Nephron progenitor cell (in vitro differentiated cells): Measurements from ENCODE around the gene KYAT1.

Source experiments
- DNase-seq: peaks from one replicate; pipeline ENCODE4 v3.0.0; 2021
- H3K27ac Mint-ChIP-seq: 2 replicates; pipeline ENCODE4 v1.8.0; 2021; ENCODE audit warnings: mild to moderate bottlenecking, moderate library complexity, mixed read lengths
- H3K27me3 Mint-ChIP-seq: 2 replicates; pipeline ENCODE4 v1.8.0; 2021; ENCODE audit warnings: mild to moderate bottlenecking, low read depth, mixed read lengths; ENCODE audit not compliant: poor library complexity
- H3K36me3 Mint-ChIP-seq: 2 replicates; pipeline ENCODE4 v1.8.0; 2021; ENCODE audit warnings: low read depth, mixed read lengths
- H3K4me1 Mint-ChIP-seq: 2 replicates; pipeline ENCODE4 v1.8.0; 2021; ENCODE audit warnings: mixed read lengths
- H3K4me3 Mint-ChIP-seq: 2 replicates; pipeline ENCODE4 v1.8.0; 2021; ENCODE audit warnings: mild to moderate bottlenecking, moderate library complexity, mixed read lengths
- H3K9me3 Mint-ChIP-seq: 2 replicates; pipeline ENCODE4 v1.8.0; 2021; ENCODE audit warnings: mild to moderate bottlenecking, moderate library complexity, mixed read lengths
- CTCF ChIP-seq: fragments of 200-600 bp; sonication (generic); IDR thresholded peaks from 2 replicates; pipeline ENCODE4 v1.5.0; 2021; ENCODE audit warnings: antibody characterized with exemption

The KYAT1 gene

GRCh38 chr9:128825923-128826700 is 55.6 kb downstream of the KYAT1 start:
- no peaks in the 10 kb centered on the region for H3K9me3 Mint-ChIP-seq
- H3K4me3 Mint-ChIP-seq = no peak overlapping the region
- no peak for DNase-seq
- peaks cover 15% of the 10 kb centered on the region for H3K4me1 Mint-ChIP-seq
- H3K27ac Mint-ChIP-seq = no peak overlapping the region
- H3K36me3 Mint-ChIP-seq = peaks cover 22% of the 10 kb centered on the region
- no peaks in the 10 kb centered on the region for H3K27me3 Mint-ChIP-seq
- TF ChIP-seq CTCF = no peak

GRCh38 chr9:128824911-128825310 is 56.8 kb downstream of the KYAT1 start:
- no peaks in the 10 kb centered on the region for H3K9me3 Mint-ChIP-seq
- H3K27ac Mint-ChIP-seq = no peak overlapping the region
- H3K36me3 Mint-ChIP-seq = peaks cover 23% of the 10 kb centered on the region
- H3K4me3 Mint-ChIP-seq = no peak overlapping the region
- TF ChIP-seq CTCF = no peak
- DNase-seq = no peak
- H3K4me1 Mint-ChIP-seq = peaks cover 17% of the 10 kb centered on the region
- H3K27me3 Mint-ChIP-seq = peaks cover 4% of the 10 kb centered on the region

GRCh38 chr9:128823903-128824406 is 57.8 kb downstream of the KYAT1 start:
- H3K27me3 Mint-ChIP-seq = peaks cover 11% of the 10 kb centered on the region
- DNase-seq = no peak
- peaks cover 21% of the 10 kb centered on the region for H3K36me3 Mint-ChIP-seq
- no peak overlapping the region for H3K4me3 Mint-ChIP-seq
- H3K4me1 Mint-ChIP-seq = peaks cover 23% of the 10 kb centered on the region
- H3K9me3 Mint-ChIP-seq = no peaks in the 10 kb centered on the region
- TF ChIP-seq CTCF = no peak
- H3K27ac Mint-ChIP-seq = no peak overlapping the region

GRCh38 chr9:128823362-128823902 is 58.3 kb downstream of the KYAT1 start:
- peaks cover 11% of the 10 kb centered on the region for H3K27me3 Mint-ChIP-seq
- H3K4me3 Mint-ChIP-seq = no peak overlapping the region
- TF ChIP-seq CTCF = no peak

GRCh38 chr9:128822407-128823042 is 59.2 kb downstream of the KYAT1 start:
- H3K36me3 Mint-ChIP-seq = peaks cover 15% of the 10 kb centered on the region
- no peaks in the 10 kb centered on the region for H3K9me3 Mint-ChIP-seq
- H3K27ac Mint-ChIP-seq = no peak overlapping the region
- H3K27me3 Mint-ChIP-seq = peaks cover 11% of the 10 kb centered on the region
- no peak for DNase-seq
- TF ChIP-seq CTCF = no peak
- H3K4me1 Mint-ChIP-seq = peaks cover 10% of the 10 kb centered on the region
- H3K4me3 Mint-ChIP-seq = no peak overlapping the region

More at GRCh38 chr9:128823362-128823902, 58.3 kb downstream of the KYAT1 start:
- Mint-ChIP-seq H3K4me1 (peaks cover 18% of the 10 kb centered on the region), H3K27ac (no peak overlapping the region), H3K9me3 (no peaks in the 10 kb centered on the region), H3K36me3 (peaks cover 16% of the 10 kb centered on the region)
- DNase-seq = no peak
